H9 (cell line): ENCODE measurements around the gene CTDSP2. TPM values are rescaled to one million over a fixed set of nuclear protein-coding genes. Genes with fewer than 3 reads are reported as not detected.

Source experiments
- DNase-seq: peaks from one replicate; pipeline ENCODE4 v3.0.0-alpha.2; 2017
- H2AFZ ChIP-seq: one replicate; pipeline ENCODE4 v1.6.1; 2013; ENCODE audit warnings: mild to moderate bottlenecking, low read length, control low read depth, moderate library complexity
- H2AK5ac ChIP-seq: 2 replicates; pipeline ENCODE4 v1.6.1; 2013; ENCODE audit warnings: low read length, control low read depth, mixed read lengths; ENCODE audit not compliant: insufficient read length
- H2BK120ac ChIP-seq: one replicate; pipeline ENCODE4 v1.6.1; 2013; ENCODE audit warnings: low read depth, mild to moderate bottlenecking, low read length, control low read depth, inconsistent platforms; ENCODE audit not compliant: poor library complexity, severe bottlenecking
- H2BK12ac ChIP-seq: 2 replicates; pipeline ENCODE4 v1.6.1; 2013; ENCODE audit warnings: low read length, control low read depth, mixed read lengths, low read depth; ENCODE audit not compliant: insufficient read length
- H2BK15ac ChIP-seq: 2 replicates; pipeline ENCODE4 v1.6.1; 2013; ENCODE audit warnings: low read depth, low read length, control low read depth
- H2BK20ac ChIP-seq: one replicate; pipeline ENCODE4 v1.6.1; 2013; ENCODE audit warnings: low read depth, mild to moderate bottlenecking, low read length, control low read depth, inconsistent platforms; ENCODE audit not compliant: poor library complexity, severe bottlenecking
- H2BK5ac ChIP-seq: 2 replicates; pipeline ENCODE4 v1.6.1; 2013; ENCODE audit warnings: low read length, control low read depth, mixed read lengths; ENCODE audit not compliant: insufficient read length
- H3K14ac ChIP-seq: 2 replicates; pipeline ENCODE4 v1.6.1; 2013; ENCODE audit warnings: low read length, control low read depth; ENCODE audit not compliant: insufficient read depth
- H3K18ac ChIP-seq: 2 replicates; pipeline ENCODE4 v1.6.1; 2013; ENCODE audit warnings: low read depth, mild to moderate bottlenecking, mixed read lengths, low read length, control low read depth; ENCODE audit not compliant: insufficient read length
- H3K23ac ChIP-seq: 2 replicates; pipeline ENCODE4 v1.6.1; 2013; ENCODE audit warnings: low read length, control low read depth, mixed read lengths, low read depth; ENCODE audit not compliant: insufficient read length
- H3K23me2 ChIP-seq: 2 replicates; pipeline ENCODE4 v1.6.1; 2013; ENCODE audit warnings: low read depth, mild to moderate bottlenecking, mixed read lengths, low read length, control low read depth; ENCODE audit not compliant: insufficient read length, poor library complexity, severe bottlenecking
- H3K27ac ChIP-seq: 2 replicates; pipeline ENCODE4 v1.5.1; 2013; ENCODE audit warnings: low read length, control low read depth, mixed read lengths, low read depth; ENCODE audit not compliant: insufficient read length
- H3K27me3 ChIP-seq: 2 replicates; pipeline ENCODE4 v1.6.1; 2013; ENCODE audit warnings: low read length, control low read depth, inconsistent platforms; ENCODE audit not compliant: insufficient read depth
- H3K4ac ChIP-seq: 2 replicates; pipeline ENCODE4 v1.6.1; 2013; ENCODE audit warnings: low read depth, mild to moderate bottlenecking, control low read depth, inconsistent platforms, low read length, moderate library complexity
- H3K4me1 ChIP-seq: 2 replicates; pipeline ENCODE4 v1.6.1; 2013; ENCODE audit warnings: low read length, control low read depth, inconsistent platforms; ENCODE audit not compliant: insufficient read depth
- H3K4me2 ChIP-seq: 2 replicates; pipeline ENCODE4 v1.6.1; 2013; ENCODE audit warnings: low read length, control low read depth, mixed read lengths; ENCODE audit not compliant: insufficient read length, insufficient read depth
- H3K56ac ChIP-seq: 2 replicates; pipeline ENCODE4 v1.6.1; 2013; ENCODE audit warnings: low read depth, mild to moderate bottlenecking, mixed read lengths, low read length, control low read depth; ENCODE audit not compliant: insufficient read length
- H3K79me1 ChIP-seq: 2 replicates; pipeline ENCODE4 v1.6.1; 2013; ENCODE audit warnings: low read depth, mild to moderate bottlenecking, moderate library complexity, low read length, control low read depth, inconsistent platforms; ENCODE audit not compliant: insufficient read depth, poor library complexity, severe bottlenecking
- H3K79me2 ChIP-seq: 2 replicates; pipeline ENCODE4 v1.6.1; 2013; ENCODE audit warnings: low read length, control low read depth, inconsistent platforms; ENCODE audit not compliant: insufficient read depth
- H3K9ac ChIP-seq: 2 replicates; pipeline ENCODE4 v1.6.1; 2013; ENCODE audit warnings: low read length, control low read depth, mixed read lengths; ENCODE audit not compliant: insufficient read length; ENCODE audit errors: extremely low read depth
- H3K9me3 ChIP-seq: one replicate; pipeline ENCODE4 v1.6.1; 2013; ENCODE audit warnings: low read depth, low read length, inconsistent platforms; ENCODE audit not compliant: control insufficient read depth
- H3T11ph ChIP-seq: one replicate; pipeline ENCODE4 v1.6.1; 2013; ENCODE audit warnings: mild to moderate bottlenecking, low read length, control low read depth, inconsistent platforms
- H4K20me1 ChIP-seq: one replicate; pipeline ENCODE4 v1.6.1; 2013; ENCODE audit not compliant: control insufficient read depth, insufficient read length, insufficient read depth
- H4K5ac ChIP-seq: 2 replicates; pipeline ENCODE4 v1.6.1; 2013; ENCODE audit warnings: low read depth, mild to moderate bottlenecking, mixed read lengths, low read length, control low read depth; ENCODE audit not compliant: insufficient read length
- H4K8ac ChIP-seq: replicated peaks from 2 replicates; pipeline ENCODE4 v1.6.1; 2013; ENCODE audit warnings: low read length, control low read depth, mixed read lengths, low read depth; ENCODE audit not compliant: insufficient read length
- H4K91ac ChIP-seq: 2 replicates; pipeline ENCODE4 v1.6.1; 2013; ENCODE audit warnings: low read depth, mild to moderate bottlenecking, moderate library complexity, mixed read lengths, low read length, control low read depth; ENCODE audit not compliant: insufficient read length
- H3K27ac Mint-ChIP-seq, 3 experiments: 2 replicates in 2 of 3; 3 replicates in 1 of 3; pipeline ENCODE4 v1.8.0; 2020 to 2021; ENCODE audit warnings: mixed read lengths in 3 of 3, mild to moderate bottlenecking in 1 of 3, moderate library complexity in 1 of 3
- H3K27me3 Mint-ChIP-seq: 2 replicates; pipeline ENCODE4 v1.8.0; 2021; ENCODE audit warnings: low read depth, mild to moderate bottlenecking, moderate library complexity, mixed read lengths
- H3K36me3 Mint-ChIP-seq, 3 experiments: 2 replicates in 2 of 3; 3 replicates in 1 of 3; pipeline ENCODE4 v1.8.0; 2020 to 2021; ENCODE audit warnings: low read depth in 3 of 3, mixed read lengths in 3 of 3; ENCODE audit not compliant: insufficient read depth in 1 of 3
- H3K4me1 Mint-ChIP-seq, 2 experiments: 2 replicates each; pipeline ENCODE4 v1.8.0; 2020; ENCODE audit warnings: mixed read lengths in 2 of 2
- H3K4me3 Mint-ChIP-seq, 2 experiments: 2 replicates in 1 of 2; 3 replicates in 1 of 2; pipeline ENCODE4 v1.8.0; 2020 to 2021; ENCODE audit warnings: mild to moderate bottlenecking in 2 of 2, mixed read lengths in 2 of 2, moderate library complexity in 1 of 2
- H3K9me3 Mint-ChIP-seq, 2 experiments: 2 replicates in 1 of 2; 3 replicates in 1 of 2; pipeline ENCODE4 v1.8.0; 2020; ENCODE audit warnings: mild to moderate bottlenecking in 2 of 2, mixed read lengths in 2 of 2, moderate library complexity in 1 of 2
- CTCF ChIP-seq: fragments of 200-600 bp; sonication (generic); conservative IDR thresholded peaks from 3 replicates; pipeline ENCODE4 v1.8.0; 2021; ENCODE audit warnings: antibody characterized with exemption, mild to moderate bottlenecking
- WGBS: extraction: QIAGEN DNeasy Blood & Tissue Kit; methylation state at CpG from one replicate; pipeline ENCODE4 v1.1.7; 2013; ENCODE audit warnings: missing lambda C conversion rate, low lambda C conversion rate, mixed read lengths; ENCODE audit not compliant: insufficient read length; ENCODE audit errors: extremely low coverage; 5-methylcytosine and 5-hydroxymethylcytosine counted together
- total RNA-seq: library from RNA; stranded (reverse); gene quantifications from 2 replicates; pipeline ENCODE4 v1.2.1, GENCODE V29; 2021

Gene CTDSP2
- total RNA-seq, 1 experiment from 2014 or later = 103 TPM

- H3K27ac ChIP-seq = no peak overlapping the region
- no peaks in the 10 kb centered on the region; the same call in 1 of the 2 replicates for H3K27me3 Mint-ChIP-seq
- H3K56ac ChIP-seq = no peak overlapping the region
- H4K5ac ChIP-seq = no peak overlapping the region
- no peak overlapping the region for H3T11ph ChIP-seq
- H2BK120ac ChIP-seq = no peak overlapping the region
- H3K4me3 Mint-ChIP-seq = no peak overlapping the region
- no peak overlapping the region for H4K91ac ChIP-seq
- H3K27ac Mint-ChIP-seq = no peak overlapping the region
- H3K79me1 ChIP-seq = no peaks in the 10 kb centered on the region
- H4K8ac ChIP-seq = no peak overlapping the region
- H3K23me2 ChIP-seq = no peaks in the 10 kb centered on the region
- H2AK5ac ChIP-seq = no peak overlapping the region
- no peak overlapping the region for H3K23ac ChIP-seq
- no peaks in the 10 kb centered on the region for H3K27me3 ChIP-seq
- H3K18ac ChIP-seq = no peak overlapping the region
- TF ChIP-seq CTCF = no peak
- no peak overlapping the region for H3K14ac ChIP-seq
- no peak overlapping the region for H2BK15ac ChIP-seq
- no peak overlapping the region for H2BK12ac ChIP-seq
- no peaks in the 10 kb centered on the region; the same call in 1 of the 2 replicates for H3K79me2 ChIP-seq
- WGBS = no CpG with 5 or more reads among the region's 1 CpG
- H3K9ac ChIP-seq = no peak overlapping the region
- no peak overlapping the region for H2AFZ ChIP-seq
- H3K4me1 ChIP-seq = peaks cover 5% of the 10 kb centered on the region; the same call in 1 of the 2 replicates
- H3K4me2 ChIP-seq = no peak overlapping the region
- DNase-seq = no peak
- H3K36me3 Mint-ChIP-seq = peaks cover 52 to 74% (median 73%) of the 10 kb centered on the region in 3 experiments
- no peak overlapping the region for H2BK20ac ChIP-seq
- H4K20me1 ChIP-seq = no peaks in the 10 kb centered on the region
- H3K9me3 ChIP-seq = no peaks in the 10 kb centered on the region
- H3K4ac ChIP-seq = no peak overlapping the region
- no peak overlapping the region for H2BK5ac ChIP-seq
- H3K9me3 Mint-ChIP-seq = no peaks in the 10 kb centered on the region
- peaks cover 6 to 10% of the 10 kb centered on the region in 2 experiments for H3K4me1 Mint-ChIP-seq
Observed at GRCh38 chr12:57826966-57827365, 19.6 kb downstream of the CTDSP2 start.
